Hepatocyte (in vitro differentiated cells): Measurements from ENCODE around the gene DPF3.

ENCODE experiments used
- CTCF ChIP-seq: fragments of 200-600 bp; sonication (generic); IDR thresholded peaks from 2 replicates; pipeline ENCODE4 v1.5.1; 2016; ENCODE audit warnings: antibody characterized with exemption, mild to moderate bottlenecking; ENCODE audit not compliant: poor library complexity
- EZH2 ChIP-seq: fragments of 200-600 bp; sonication (generic); IDR thresholded peaks from 2 replicates; pipeline ENCODE4 v1.6.1; 2016; ENCODE audit warnings: antibody characterized with exemption, mild to moderate bottlenecking, borderline replicate concordance
- EZH2phosphoT487 ChIP-seq: fragments of 200-600 bp; sonication (generic); IDR thresholded peaks from one replicate; pipeline ENCODE4 v1.6.1; 2018; ENCODE audit warnings: antibody characterized with exemption, mild to moderate bottlenecking, low read depth, moderate library complexity; ENCODE audit not compliant: unreplicated experiment, severe bottlenecking

- TF ChIP-seq CTCF (no peak), EZH2phosphoT487 (no peak), EZH2 (no peak)
These were observed 280.0 kb downstream of the DPF3 start for GRCh38 chr14:72613975-72614319.
